GM12878 (cell line): ENCODE data around the gene KCTD16. TPM values are rescaled to one million over a fixed set of nuclear protein-coding genes. Genes with fewer than 3 reads are reported as not detected.

Source experiments
- ATAC-seq: fragments of 200-7000 bp; cut with Tn5 transposase; 3 replicates; pipeline ENCODE4 v1.9.1; 2020; ENCODE audit warnings: mild to moderate bottlenecking, moderate library complexity
- BruUV-seq: library from RNA; stranded (reverse); fragments of 400-500 nt; replicated peaks from 2 replicates; lab custom pipeline; 2021; lab: Mats Ljungman, UMichigan
- CTCF ChIA-PET: fragments of 300-600 bp; sonication (Branson Sonifier 250); formaldehyde crosslinking; extraction: SDS; loops from one replicate; lab custom pipeline; 2021; ENCODE audit warnings: inconsistent platforms; lab: Yijun Ruan, JAX
- POLR2A ChIA-PET: fragments of 350-600 bp; formaldehyde crosslinking; extraction: SDS; loops from one replicate; lab custom pipeline; 2021; ENCODE audit warnings: inconsistent platforms; lab: Charles Lee
- RAD21 ChIA-PET: fragments of 300-600 bp; sonication (Branson Sonifier 250); formaldehyde crosslinking; loops from one replicate; lab custom pipeline; 2023; ENCODE audit warnings: antibody characterized with exemption; ENCODE audit not compliant: unreplicated experiment; lab: Charles Lee
- SMC1A ChIA-PET: fragments of 300-600 bp; sonication (Branson Sonifier 250); formaldehyde crosslinking; loops from one replicate; lab custom pipeline; 2023; ENCODE audit not compliant: unreplicated experiment, uncharacterized antibody; lab: Charles Lee
- DNase-seq: peaks from one replicate; pipeline ENCODE4 v3.0.0-alpha.2; 2011; ENCODE audit warnings: low read depth, low spot score
- FAIRE-seq: peaks from 3 replicates; lab custom pipeline; 2011; peaks lifted over from hg19 to GRCh38; lab: Jason Lieb, UNC
- H2AFZ ChIP-seq: 2 replicates; pipeline ENCODE4 v1.6.0; 2011; ENCODE audit warnings: low read depth, low read length, control low read depth; ENCODE audit not compliant: control insufficient read depth
- H3K27ac ChIP-seq: 2 replicates; pipeline ENCODE4 v1.5.1; 2011; ENCODE audit warnings: control low read depth; ENCODE audit not compliant: control insufficient read depth, insufficient read depth
- H3K27me3 ChIP-seq, 2 experiments: replicated peaks in 1 of 2; 2 replicates each; pipeline versions ENCODE4 v1.6.0 to v1.6.1; 2011; ENCODE audit warnings: low read length in 1 of 2; ENCODE audit not compliant: control insufficient read depth in 2 of 2, insufficient read depth in 2 of 2
- H3K36me3 ChIP-seq, 2 experiments: 2 replicates each; pipeline ENCODE4 v1.5.1; 2011; ENCODE audit warnings: low read length in 1 of 2; ENCODE audit not compliant: control insufficient read depth in 2 of 2, insufficient read depth in 2 of 2
- H3K4me1 ChIP-seq: 2 replicates; pipeline ENCODE4 v1.6.1; 2011; ENCODE audit warnings: mild to moderate bottlenecking, low read length, moderate library complexity, mixed read lengths; ENCODE audit not compliant: control insufficient read depth, insufficient read depth
- H3K4me2 ChIP-seq: 2 replicates; pipeline ENCODE4 v1.6.0; 2011; ENCODE audit warnings: control low read depth; ENCODE audit not compliant: control insufficient read depth, insufficient read depth
- H3K4me3 ChIP-seq: fragments of 200-600 bp; sonication (generic); 2 replicates; pipeline ENCODE4 v1.5.1; 2016
- H3K79me2 ChIP-seq: 2 replicates; pipeline ENCODE4 v1.6.0; 2011; ENCODE audit warnings: low read length; ENCODE audit not compliant: control insufficient read depth, insufficient read depth
- H3K9ac ChIP-seq: 2 replicates; pipeline ENCODE4 v1.8.0; 2011; ENCODE audit warnings: low read length, control low read depth, mixed read lengths; ENCODE audit not compliant: control insufficient read depth, insufficient read depth
- H3K9me3 ChIP-seq: replicated peaks from 3 replicates; pipeline ENCODE4 v1.5.1; 2011; ENCODE audit warnings: mild to moderate bottlenecking, low read length; ENCODE audit not compliant: control insufficient read depth, insufficient read depth
- H4K20me1 ChIP-seq: 2 replicates; pipeline ENCODE4 v1.6.0; 2011; ENCODE audit not compliant: control insufficient read depth, insufficient read depth
- E4F1 ChIP-seq: fragments of 450-650 bp; IDR thresholded peaks from 2 replicates; pipeline ENCODE4 v1.6.1; 2018; ENCODE audit warnings: borderline replicate concordance, mild to moderate bottlenecking; ENCODE audit not compliant: partially characterized antibody
- EGR1 ChIP-seq, 2 experiments: IDR thresholded peaks; 1 replicate in 1 of 2; 2 replicates in 1 of 2; pipeline ENCODE4 v1.6.1; 2011 to 2012; ENCODE audit warnings: low read depth in 2 of 2, low read length in 2 of 2, borderline replicate concordance in 1 of 2, mild to moderate bottlenecking in 1 of 2, moderate library complexity in 1 of 2
- HDAC6 ChIP-seq: fragments of 200-600 bp; sonication (generic); IDR thresholded peaks from one replicate; pipeline ENCODE4 v1.8.0; 2017; ENCODE audit warnings: antibody characterized with exemption; ENCODE audit not compliant: unreplicated experiment
- IRF4 ChIP-seq: IDR thresholded peaks from 2 replicates; pipeline ENCODE4 v1.6.1; 2011; ENCODE audit warnings: low read depth, low read length
- NFYA ChIP-seq: IDR thresholded peaks from 2 replicates; pipeline ENCODE4 v1.6.1; 2011; ENCODE audit warnings: low read depth, mild to moderate bottlenecking, low read length, improper control_type of control experiment, borderline replicate concordance
- NFYB ChIP-seq: IDR thresholded peaks from 2 replicates; pipeline ENCODE4 v1.6.1; 2011; ENCODE audit warnings: low read depth, mild to moderate bottlenecking, low read length, improper control_type of control experiment, moderate library complexity; ENCODE audit not compliant: insufficient read depth
- PAX8 ChIP-seq: fragments of 450-650 bp; IDR thresholded peaks from 2 replicates; pipeline ENCODE4 v1.6.1; 2017; ENCODE audit warnings: mild to moderate bottlenecking, moderate library complexity
- RUNX3 ChIP-seq: IDR thresholded peaks from 2 replicates; pipeline ENCODE4 v1.6.1; 2012; ENCODE audit warnings: low read length, inconsistent platforms
- TCF7 ChIP-seq: IDR thresholded peaks from 2 replicates; pipeline ENCODE4 v1.6.1; 2014; ENCODE audit warnings: antibody characterized with exemption, borderline replicate concordance
- ZNF24 ChIP-seq: fragments of 450-650 bp; IDR thresholded peaks from 2 replicates; pipeline ENCODE4 v1.6.1; 2017; ENCODE audit warnings: antibody characterized with exemption, mild to moderate bottlenecking
- WGBS: methylation state at CpG from one replicate; pipeline ENCODE4 v1.1.6; 2016; ENCODE audit warnings: low lambda C conversion rate; ENCODE audit not compliant: insufficient replicate concordance, insufficient coverage; ENCODE audit errors: missing lambda C conversion rate; 5-methylcytosine and 5-hydroxymethylcytosine counted together
- in situ Hi-C: fragments of 300-500 bp; cut with MboI; formaldehyde crosslinking; loops from 9 replicates; pipeline ENCODE4 v1.14.3; 2018; ENCODE audit warnings: mixed read lengths
- intact Hi-C: fragments of 100-400 bp; cut with micrococcal nuclease; formaldehyde crosslinking; loops from one replicate; pipeline ENCODE4 v1.14.2; 2022; ENCODE audit not compliant: unreplicated experiment
- polyA plus RNA-seq, 11 experiments: library from polyadenylated mRNA; depleted of rRNA in 4 of 11; unstranded in 6 of 11; stranded (reverse) in 5 of 11; fragments of >200 nt; fragmentation: Nextera tagmentation in 4 of 11; fragmentation: Illumina TruSeq in 1 of 11; extraction: Ambion mirVana in 4 of 11; extraction: Trizol in 1 of 11; gene quantifications; 1 replicate in 1 of 11; 2 replicates in 10 of 11; pipeline versions ENCODE4 v1.2.1 to v1.2.3, GENCODE V29; 2011 to 2016; ENCODE audit warnings: inconsistent platforms in 2 of 11, missing spikeins in 2 of 11, low read depth in 1 of 11
- total RNA-seq, 4 experiments: library from RNA; depleted of rRNA in 3 of 4; stranded (reverse); fragments of >200 nt in 3 of 4; fragmentation: Illumina TruSeq in 1 of 4; extraction: Trizol in 1 of 4; gene quantifications; 2 replicates each; pipeline versions ENCODE4 v1.2.1 to v1.2.3, GENCODE V29; 2013 to 2021
- TF ChIP-seq, protein P1 (sequence below): fragments of 450-650 bp; IDR thresholded peaks from 2 replicates; pipeline ENCODE4 v1.6.1; 2017; ENCODE audit warnings: mild to moderate bottlenecking, moderate library complexity
- TF ChIP-seq, protein P2 (sequence below): fragments of 450-650 bp; IDR thresholded peaks from 2 replicates; pipeline ENCODE4 v1.6.1; 2017; ENCODE audit warnings: mild to moderate bottlenecking

The KCTD16 gene
- total and polyA plus RNA-seq, 10 of the 15 experiments (the other 5 are each of a cell fraction or from before 2014, with no cell fraction given) = 0.03 to 0.10 (median 0.06) TPM; not detected in 3

GRCh38 chr5:144368556-144368955 is 197.9 kb downstream of the KCTD16 start:
- Histone ChIP-seq H3K9me3 (no peaks in the 10 kb centered on the region), H2AFZ (no peak overlapping the region), H3K9ac (no peak overlapping the region), H3K36me3 (no peaks in the 10 kb centered on the region), H3K27ac (no peak overlapping the region), H3K4me1 (no peaks in the 10 kb centered on the region), H3K27me3 (no peaks in the 10 kb centered on the region), H3K79me2 (no peaks in the 10 kb centered on the region), H3K4me3 (no peak overlapping the region), H3K4me2 (no peak overlapping the region), H4K20me1 (no peaks in the 10 kb centered on the region)
- TF ChIP-seq PAX8 (no peak), HDAC6 (no peak), IRF4 (no peak), NFYA (no peak), EGR1 (IDR thresholded peaks at IDR 0.05; ENCODE audit: borderline replicate concordance in 1 of 2, low read depth in 2 of 2, low read length in 2 of 2) (no peak), E4F1 (no peak), NFYB (no peak), RUNX3 (no peak), TCF7 (no peak), ZNF24 (no peak)
- TF ChIP-seq, protein P1, sequence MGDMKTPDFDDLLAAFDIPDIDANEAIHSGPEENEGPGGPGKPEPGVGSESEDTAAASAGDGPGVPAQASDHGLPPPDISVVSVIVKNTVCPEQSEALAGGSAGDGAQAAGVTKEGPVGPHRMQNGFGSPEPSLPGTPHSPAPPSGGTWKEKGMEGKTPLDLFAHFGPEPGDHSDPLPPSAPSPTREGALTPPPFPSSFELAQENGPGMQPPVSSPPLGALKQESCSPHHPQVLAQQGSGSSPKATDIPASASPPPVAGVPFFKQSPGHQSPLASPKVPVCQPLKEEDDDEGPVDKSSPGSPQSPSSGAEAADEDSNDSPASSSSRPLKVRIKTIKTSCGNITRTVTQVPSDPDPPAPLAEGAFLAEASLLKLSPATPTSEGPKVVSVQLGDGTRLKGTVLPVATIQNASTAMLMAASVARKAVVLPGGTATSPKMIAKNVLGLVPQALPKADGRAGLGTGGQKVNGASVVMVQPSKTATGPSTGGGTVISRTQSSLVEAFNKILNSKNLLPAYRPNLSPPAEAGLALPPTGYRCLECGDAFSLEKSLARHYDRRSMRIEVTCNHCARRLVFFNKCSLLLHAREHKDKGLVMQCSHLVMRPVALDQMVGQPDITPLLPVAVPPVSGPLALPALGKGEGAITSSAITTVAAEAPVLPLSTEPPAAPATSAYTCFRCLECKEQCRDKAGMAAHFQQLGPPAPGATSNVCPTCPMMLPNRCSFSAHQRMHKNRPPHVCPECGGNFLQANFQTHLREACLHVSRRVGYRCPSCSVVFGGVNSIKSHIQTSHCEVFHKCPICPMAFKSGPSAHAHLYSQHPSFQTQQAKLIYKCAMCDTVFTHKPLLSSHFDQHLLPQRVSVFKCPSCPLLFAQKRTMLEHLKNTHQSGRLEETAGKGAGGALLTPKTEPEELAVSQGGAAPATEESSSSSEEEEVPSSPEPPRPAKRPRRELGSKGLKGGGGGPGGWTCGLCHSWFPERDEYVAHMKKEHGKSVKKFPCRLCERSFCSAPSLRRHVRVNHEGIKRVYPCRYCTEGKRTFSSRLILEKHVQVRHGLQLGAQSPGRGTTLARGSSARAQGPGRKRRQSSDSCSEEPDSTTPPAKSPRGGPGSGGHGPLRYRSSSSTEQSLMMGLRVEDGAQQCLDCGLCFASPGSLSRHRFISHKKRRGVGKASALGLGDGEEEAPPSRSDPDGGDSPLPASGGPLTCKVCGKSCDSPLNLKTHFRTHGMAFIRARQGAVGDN = no peak
- TF ChIP-seq, protein P2, sequence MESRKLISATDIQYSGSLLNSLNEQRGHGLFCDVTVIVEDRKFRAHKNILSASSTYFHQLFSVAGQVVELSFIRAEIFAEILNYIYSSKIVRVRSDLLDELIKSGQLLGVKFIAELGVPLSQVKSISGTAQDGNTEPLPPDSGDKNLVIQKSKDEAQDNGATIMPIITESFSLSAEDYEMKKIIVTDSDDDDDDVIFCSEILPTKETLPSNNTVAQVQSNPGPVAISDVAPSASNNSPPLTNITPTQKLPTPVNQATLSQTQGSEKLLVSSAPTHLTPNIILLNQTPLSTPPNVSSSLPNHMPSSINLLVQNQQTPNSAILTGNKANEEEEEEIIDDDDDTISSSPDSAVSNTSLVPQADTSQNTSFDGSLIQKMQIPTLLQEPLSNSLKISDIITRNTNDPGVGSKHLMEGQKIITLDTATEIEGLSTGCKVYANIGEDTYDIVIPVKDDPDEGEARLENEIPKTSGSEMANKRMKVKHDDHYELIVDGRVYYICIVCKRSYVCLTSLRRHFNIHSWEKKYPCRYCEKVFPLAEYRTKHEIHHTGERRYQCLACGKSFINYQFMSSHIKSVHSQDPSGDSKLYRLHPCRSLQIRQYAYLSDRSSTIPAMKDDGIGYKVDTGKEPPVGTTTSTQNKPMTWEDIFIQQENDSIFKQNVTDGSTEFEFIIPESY = no peak
- FAIRE-seq (no peak), ATAC-seq (no peak), DNase-seq (no peak)
- RAD21 ChIA-PET = no interaction called here
- intact Hi-C loops (no loop called here), in situ Hi-C loops (no loop called here)
- BruUV-seq = no TSS peak
- CTCF ChIA-PET = no interaction called here
- 29% methylated on average over 4 of the region's 4 CpGs for WGBS
- POLR2A ChIA-PET = no interaction called here
- SMC1A ChIA-PET = no interaction called here
